Measurements from ENCODE around the gene GSG1L. TPM values are rescaled to one million over a fixed set of nuclear protein-coding genes. Genes with fewer than 3 reads are reported as not detected.

Gene GSG1L
- total and polyA plus RNA-seq, 2 of the 13 experiments (the other 11 are each of a cell fraction or from before 2014, with no cell fraction given): not detected

DNA sequence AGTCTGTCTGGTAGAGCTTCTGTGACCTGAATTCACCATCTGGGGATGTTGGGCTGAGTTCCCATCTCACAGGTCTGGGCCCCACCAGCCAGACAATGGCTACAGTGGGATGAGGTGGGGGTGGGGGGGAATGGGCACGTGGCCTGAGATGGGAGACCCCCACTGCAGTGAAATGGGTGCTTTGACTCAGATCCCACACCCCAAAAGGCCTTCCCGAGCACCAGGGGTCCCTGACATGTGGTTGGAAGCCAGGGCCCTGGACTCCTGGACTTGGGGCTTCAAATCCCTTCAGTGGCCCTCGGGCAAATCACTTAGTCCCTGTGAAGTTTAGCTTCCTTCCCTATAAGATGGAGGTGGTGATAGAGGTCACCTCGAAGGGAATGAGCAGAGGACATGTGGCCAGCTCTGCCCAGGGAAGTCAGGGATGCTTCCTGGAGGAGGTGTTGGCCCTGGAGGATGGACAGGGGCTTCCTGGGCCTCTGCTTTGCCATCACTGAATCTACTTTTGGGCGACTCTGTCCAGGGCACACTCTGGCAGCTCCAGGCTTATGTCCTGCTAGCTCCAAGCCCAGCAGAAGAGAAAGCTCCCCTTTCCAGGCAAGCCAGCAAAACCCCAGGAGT is 295.4 kb downstream of the GSG1L start:
- BruUV-seq (replicated peaks): no TSS peak
- H3K27ac ChIP-seq (ENCODE audit: extremely low read length, insufficient read depth, low read length): no peak overlapping the region
- H3K9ac ChIP-seq (ENCODE audit: insufficient read depth, low read depth, low read length): no peak overlapping the region
- POLR2A ChIA-PET: no interaction called here
- ATAC-seq (no peak), FAIRE-seq (no peak), DNase-seq (ENCODE audit: low spot score) (no peak)
- H3K27me3 ChIP-seq (ENCODE audit: control insufficient read depth in 1 of 2, insufficient read depth in 2 of 2, low read length in 2 of 2): no peaks in the 10 kb centered on the region
- H3K9me3 ChIP-seq (ENCODE audit: low read length): 0 out of 2 replicates have a peak, but pooled peaks cover 7% of the 10 kb centered on the region
- TF ChIP-seq NCOA1 (CRISPR knock-in tag; IDR thresholded peaks at IDR 0.05) (no peak), CBX2 (IDR thresholded peaks at IDR 0.05; ENCODE audit: low read depth, low read length) (no peak), CBX2 (CRISPR knock-in tag; IDR thresholded peaks at IDR 0.05; ENCODE audit: low read depth) (no peak), SMAD3 (CRISPR knock-in tag; IDR thresholded peaks at IDR 0.05) (no peak), ZNF33A (CRISPR knock-in tag; IDR thresholded peaks at IDR 0.05; ENCODE audit: borderline replicate concordance) (no peak), ZBTB4 (CRISPR knock-in tag; IDR thresholded peaks at IDR 0.05; ENCODE audit: borderline replicate concordance) (no peak), SATB2 (CRISPR knock-in tag; IDR thresholded peaks at IDR 0.05) (no peak), AGO2 (optimal IDR thresholded peaks at IDR 0.05; ENCODE audit: low read depth, low read length) (no peak), PRPF4 (IDR thresholded peaks at IDR 0.05; ENCODE audit: low read depth, low read length, poor library complexity, severe bottlenecking) (no peak), PTBP1 (IDR thresholded peaks at IDR 0.05; ENCODE audit: low read depth, low read length, poor library complexity, severe bottlenecking) (no peak), KDM4B (CRISPR knock-in tag; IDR thresholded peaks at IDR 0.05) (no peak), ZNF879 (CRISPR knock-in tag; IDR thresholded peaks at IDR 0.05) (no peak), CAMTA2 (CRISPR knock-in tag; IDR thresholded peaks at IDR 0.05; ENCODE audit: borderline replicate concordance) (no peak), SYNCRIP (IDR thresholded peaks at IDR 0.05; ENCODE audit: insufficient read depth, low read depth, low read length) (no peak)
- TF ChIP-seq, protein P1, sequence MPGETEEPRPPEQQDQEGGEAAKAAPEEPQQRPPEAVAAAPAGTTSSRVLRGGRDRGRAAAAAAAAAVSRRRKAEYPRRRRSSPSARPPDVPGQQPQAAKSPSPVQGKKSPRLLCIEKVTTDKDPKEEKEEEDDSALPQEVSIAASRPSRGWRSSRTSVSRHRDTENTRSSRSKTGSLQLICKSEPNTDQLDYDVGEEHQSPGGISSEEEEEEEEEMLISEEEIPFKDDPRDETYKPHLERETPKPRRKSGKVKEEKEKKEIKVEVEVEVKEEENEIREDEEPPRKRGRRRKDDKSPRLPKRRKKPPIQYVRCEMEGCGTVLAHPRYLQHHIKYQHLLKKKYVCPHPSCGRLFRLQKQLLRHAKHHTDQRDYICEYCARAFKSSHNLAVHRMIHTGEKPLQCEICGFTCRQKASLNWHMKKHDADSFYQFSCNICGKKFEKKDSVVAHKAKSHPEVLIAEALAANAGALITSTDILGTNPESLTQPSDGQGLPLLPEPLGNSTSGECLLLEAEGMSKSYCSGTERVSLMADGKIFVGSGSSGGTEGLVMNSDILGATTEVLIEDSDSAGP (CRISPR knock-in tag; IDR thresholded peaks at IDR 0.05; ENCODE audit: borderline replicate concordance): no peak
- 72% methylated on average over 3 of the region's 5 CpGs for WGBS (ENCODE audit: low lambda C conversion rate)
- no peak overlapping the region for H3K4me2 ChIP-seq (ENCODE audit: low read depth, low read length)
- peaks cover 6 to 10% of the 10 kb centered on the region in 2 experiments; a peak in 3 of 5 replicates for H3K36me3 ChIP-seq (replicated peaks in 1 of 2; ENCODE audit: control insufficient read depth in 1 of 2, insufficient read depth in 2 of 2, low read length in 2 of 2)
- no peaks in the 10 kb centered on the region for H4K20me1 ChIP-seq (ENCODE audit: insufficient read depth, low read length)
- H3K4me1 ChIP-seq (ENCODE audit: insufficient read depth, low read length): no peaks in the 10 kb centered on the region
- H3K4me3 ChIP-seq (replicated peaks in 1 of 3; ENCODE audit: insufficient read depth in 1 of 3, low read depth in 2 of 3, low read length in 3 of 3): no peak overlapping the region
- H3K79me2 ChIP-seq (ENCODE audit: insufficient read depth, low read length): no peaks in the 10 kb centered on the region
- H2AFZ ChIP-seq (ENCODE audit: low read length): no peak overlapping the region
- intact Hi-C loops (cut with micrococcal nuclease; ENCODE audit: unreplicated experiment) (no loop called here), in situ Hi-C loops (cut with HindIII; ENCODE audit: extremely low pct_ligation_motif_present, low pct_unique_long_range_greater_than_20kb) (no loop called here)
- CTCF ChIA-PET (ENCODE audit: low intra/inter-chr PET ratio, low total read pairs): no interaction called here

Data from HepG2 (cell line).